ENCODE data around the gene NFASC.

DNA sequence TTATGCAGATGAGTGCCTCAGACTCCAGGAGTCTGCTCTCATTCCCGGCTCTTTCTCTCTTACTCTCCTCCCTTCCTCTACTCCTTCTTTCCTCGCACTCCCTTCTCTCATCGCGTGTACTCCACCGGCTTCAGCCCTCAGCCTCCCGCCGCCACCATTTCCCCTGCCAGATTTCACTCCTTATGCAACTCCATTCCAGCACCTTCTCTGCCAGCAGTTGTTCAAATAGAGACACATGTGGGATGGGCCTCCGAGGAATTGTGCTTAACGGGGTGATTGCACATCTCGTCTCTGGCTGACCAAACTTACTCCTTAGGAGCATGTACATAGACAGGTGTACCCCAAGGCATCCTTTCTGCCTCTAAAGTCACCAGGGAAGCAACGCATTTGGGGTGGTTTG, 174.5 kb downstream of the NFASC start:
- TF ChIP-seq, protein P1, sequence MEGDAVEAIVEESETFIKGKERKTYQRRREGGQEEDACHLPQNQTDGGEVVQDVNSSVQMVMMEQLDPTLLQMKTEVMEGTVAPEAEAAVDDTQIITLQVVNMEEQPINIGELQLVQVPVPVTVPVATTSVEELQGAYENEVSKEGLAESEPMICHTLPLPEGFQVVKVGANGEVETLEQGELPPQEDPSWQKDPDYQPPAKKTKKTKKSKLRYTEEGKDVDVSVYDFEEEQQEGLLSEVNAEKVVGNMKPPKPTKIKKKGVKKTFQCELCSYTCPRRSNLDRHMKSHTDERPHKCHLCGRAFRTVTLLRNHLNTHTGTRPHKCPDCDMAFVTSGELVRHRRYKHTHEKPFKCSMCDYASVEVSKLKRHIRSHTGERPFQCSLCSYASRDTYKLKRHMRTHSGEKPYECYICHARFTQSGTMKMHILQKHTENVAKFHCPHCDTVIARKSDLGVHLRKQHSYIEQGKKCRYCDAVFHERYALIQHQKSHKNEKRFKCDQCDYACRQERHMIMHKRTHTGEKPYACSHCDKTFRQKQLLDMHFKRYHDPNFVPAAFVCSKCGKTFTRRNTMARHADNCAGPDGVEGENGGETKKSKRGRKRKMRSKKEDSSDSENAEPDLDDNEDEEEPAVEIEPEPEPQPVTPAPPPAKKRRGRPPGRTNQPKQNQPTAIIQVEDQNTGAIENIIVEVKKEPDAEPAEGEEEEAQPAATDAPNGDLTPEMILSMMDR (IDR thresholded peaks at IDR 0.05): no peak
- TF ChIP-seq EP300 (IDR thresholded peaks at IDR 0.05): no peak
- TF ChIP-seq POLR2AphosphoS5 (IDR thresholded peaks at IDR 0.05): no peak
- TF ChIP-seq POLR2A (IDR thresholded peaks at IDR 0.05): no peak

Measured in suprapubic skin (tissue), 4 donors.